ENCODE results near the gene CD99. TPM values are rescaled to one million over a fixed set of nuclear protein-coding genes. Genes with fewer than 3 reads are reported as not detected.

The CD99 gene
- total RNA-seq, 4 donors from 2014 or later: 249 to 611 (median 391) TPM

DNA sequence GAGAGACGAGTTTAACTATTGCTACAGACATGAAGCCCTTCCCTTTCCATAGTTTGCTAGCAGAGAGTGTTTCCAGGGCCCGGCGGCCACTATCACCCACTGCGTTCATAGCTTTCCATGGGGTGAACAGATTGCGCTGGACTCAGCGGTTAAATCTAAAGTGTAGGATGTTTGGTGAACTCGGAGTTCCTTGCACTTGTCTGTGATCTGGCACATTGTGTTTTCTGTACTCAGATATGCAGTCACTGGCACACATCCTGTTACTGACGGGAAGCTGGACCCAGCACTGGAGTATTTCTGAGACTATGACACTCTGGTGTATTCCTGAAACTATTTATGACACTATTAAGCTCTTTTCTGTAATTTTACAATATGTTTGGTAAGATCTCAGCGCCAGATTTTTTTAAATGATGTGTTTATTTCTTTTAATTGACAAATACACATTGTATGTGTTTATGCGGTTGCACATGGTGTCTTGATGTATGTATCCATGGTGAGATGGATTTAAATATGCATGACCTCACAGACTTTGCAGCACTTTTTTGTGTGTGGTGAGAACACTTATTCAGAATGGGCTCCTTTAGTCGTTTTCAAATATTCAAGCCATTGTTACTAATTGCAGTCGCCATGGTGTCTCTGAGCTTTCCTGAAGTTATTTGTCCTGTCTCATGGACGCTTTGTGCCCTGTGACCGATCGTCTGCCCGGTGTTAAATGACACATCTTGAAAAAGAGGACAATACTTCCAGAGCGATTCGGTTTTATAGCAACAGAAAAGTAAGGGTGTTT is 14.1 kb downstream of the CD99 start:
- TF ChIP-seq POLR2A (IDR thresholded peaks at IDR 0.05) (no peak), EP300 (IDR thresholded peaks at IDR 0.05) (peak in 1 of 2 donors; percentile 69)
- Histone ChIP-seq H3K9me3 (no peaks in the 10 kb centered on the region), H3K27ac (peak overlapping the region in 2 of 4 donors; percentile 3 to 75), H3K4me1 (peaks cover 0 to 91% (median 54%) of the 10 kb centered on the region in 4 donors), H3K36me3 (no peaks in the 10 kb centered on the region), H3K4me3 (no peak overlapping the region), H3K27me3 (no peaks in the 10 kb centered on the region)
- DNase-seq (ENCODE audit: low spot score in 2 of 2): peak in 1 of 2 donors; percentile 43
- WGBS, 2 donors: 71 to 72% methylated on average over 18 of the region's 18 CpGs

GRCh38 chrX:2707334-2707760 is 16.3 kb downstream of the CD99 start:
- peaks cover 0 to 9% (median 0%) of the 10 kb centered on the region in 3 donors for H3K36me3 ChIP-seq
- DNase-seq (ENCODE audit: low spot score in 2 of 2): peak; percentile 52 to 64
- H3K9me3 ChIP-seq: no peaks in the 10 kb centered on the region
- H3K27me3 ChIP-seq: no peaks in the 10 kb centered on the region
- H3K4me3 ChIP-seq: no peak overlapping the region
- TF ChIP-seq CTCF (IDR thresholded peaks at IDR 0.05) (no peak), EP300 (IDR thresholded peaks at IDR 0.05) (peak in 1 of 2 donors; percentile 76), POLR2A (IDR thresholded peaks at IDR 0.05) (no peak)
- H3K4me1 ChIP-seq: peaks cover 0 to 86% (median 45%) of the 10 kb centered on the region in 4 donors
- peak overlapping the region in 3 of 4 donors; percentile 6 to 74 (median 25) for H3K27ac ChIP-seq
- WGBS, 2 donors: 39 to 53% methylated on average over 12 of the region's 12 CpGs

- Histone ChIP-seq H3K9me3 (no peaks in the 10 kb centered on the region), H3K4me1 (peaks cover 0 to 79% (median 44%) of the 10 kb centered on the region in 4 donors), H3K36me3 (peaks cover 0 to 16% (median 0%) of the 10 kb centered on the region in 3 donors), H3K4me3 (no peak overlapping the region), H3K27me3 (no peaks in the 10 kb centered on the region), H3K27ac (peak overlapping the region in 2 of 4 donors; percentile 6 to 74)
- WGBS, 2 donors: 65 to 77% methylated on average over 6 of the region's 6 CpGs
- no peak for DNase-seq (ENCODE audit: low spot score in 2 of 2)
- TF ChIP-seq EP300 (IDR thresholded peaks at IDR 0.05): no peak
Measured at GRCh38 chrX:2708021-2708420, 16.9 kb downstream of the CD99 start.

- 70 to 73% methylated on average over 10 of the region's 10 CpGs for WGBS, 2 donors
- H3K4me3 ChIP-seq: no peak overlapping the region
- H3K36me3 ChIP-seq: peaks cover 0 to 21% (median 0%) of the 10 kb centered on the region in 3 donors
- no peak for TF ChIP-seq EP300 (IDR thresholded peaks at IDR 0.05)
- no peak for TF ChIP-seq CTCF (IDR thresholded peaks at IDR 0.05)
- TF ChIP-seq POLR2A (IDR thresholded peaks at IDR 0.05): no peak
- H3K9me3 ChIP-seq: no peaks in the 10 kb centered on the region
- peaks cover 0 to 73% (median 42%) of the 10 kb centered on the region in 4 donors for H3K4me1 ChIP-seq
- DNase-seq (ENCODE audit: low spot score in 2 of 2): no peak
- H3K27ac ChIP-seq: peak overlapping the region in 1 of 4 donors; percentile 74
- H3K27me3 ChIP-seq: no peaks in the 10 kb centered on the region
Measured at GRCh38 chrX:2708592-2709188, 17.6 kb downstream of the CD99 start.

DNA sequence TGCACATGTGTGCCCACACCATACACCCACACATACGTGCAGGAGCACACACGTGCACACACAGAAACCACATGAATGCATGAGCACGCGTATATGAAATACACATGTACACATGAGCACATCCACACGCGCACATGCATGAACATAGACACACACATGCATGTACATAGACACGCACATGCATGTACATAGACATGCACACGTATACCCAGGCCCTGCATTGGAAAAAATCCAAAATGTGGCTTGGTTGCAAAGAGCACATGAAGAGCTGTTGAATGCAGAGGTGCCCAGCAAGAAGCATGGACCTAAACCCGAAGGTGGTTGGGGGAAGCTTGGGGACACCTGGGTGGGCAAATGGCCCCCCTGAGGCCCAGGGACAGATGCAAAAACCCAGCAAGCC is 18.5 kb downstream of the CD99 start:
- Histone ChIP-seq H3K4me1 (peaks cover 0 to 64% (median 39%) of the 10 kb centered on the region in 4 donors), H3K9me3 (no peaks in the 10 kb centered on the region), H3K4me3 (no peak overlapping the region), H3K27ac (peak overlapping the region in 2 of 4 donors; percentile 28 to 75), H3K27me3 (no peaks in the 10 kb centered on the region), H3K36me3 (peaks cover 0 to 21% (median 0%) of the 10 kb centered on the region in 3 donors)
- TF ChIP-seq EP300 (IDR thresholded peaks at IDR 0.05): no peak
- no peak for TF ChIP-seq POLR2A (IDR thresholded peaks at IDR 0.05)
- no peak for TF ChIP-seq CTCF (IDR thresholded peaks at IDR 0.05)
- WGBS, 2 donors: 83 to 89% methylated on average over 9 of the region's 9 CpGs
- no peak for DNase-seq (ENCODE audit: low spot score in 2 of 2)
